ENCODE results near the gene C4A.

GRCh38 chr6:31969712-31970603, 11.9 kb upstream of the C4A start:
- TF ChIP-seq EP300 (IDR thresholded peaks at IDR 0.05) (no peak), POLR2A (IDR thresholded peaks at IDR 0.05; ENCODE audit: low read depth) (no peak)

All from esophagus muscularis mucosa (tissue), 2 donors.